GM10248 (cell line): ENCODE data around the gene MAPK14.
"Not testable (repeated sequence)": the region's sequence is repeated elsewhere in the genome, so short reads cannot be mapped to it uniquely, and the experiment has no call there.

Source experiments
- CTCF ChIA-PET: fragments of 300-600 bp; sonication (Branson Sonifier 250); formaldehyde crosslinking; extraction: SDS; loops from one replicate; lab custom pipeline; 2021; ENCODE audit warnings: antibody characterized with exemption; lab: Yijun Ruan, JAX
- POLR2A ChIA-PET: fragments of 350-650 bp; sonication (Branson Sonifier 250); formaldehyde crosslinking; extraction: SDS; loops from one replicate; lab custom pipeline; 2020; ENCODE audit warnings: antibody characterized with exemption; lab: Yijun Ruan, JAX
- DNase-seq: peaks from one replicate; pipeline ENCODE4 v3.0.0; 2012; ENCODE audit errors: extremely low spot score
- CTCF ChIP-seq: IDR thresholded peaks from 2 replicates; pipeline ENCODE4 v1.5.1; 2012; ENCODE audit warnings: mild to moderate bottlenecking, low read depth; ENCODE audit errors: extremely low read depth, missing control alignments, control extremely low read depth

Gene MAPK14

GRCh38 chr6:36076178-36077063 lies 48.8 kb downstream of the MAPK14 start:
- ChIA-PET CTCF (interaction anchor here (1.1 to 4.7 kb wide), 4 partner anchors 9 to 48 kb away, joined by 4 to 42 read pairs (median 8); no protein-coding TSS in a partner anchor), POLR2A (interaction anchor here (0.6 kb wide), 1 partner anchor 172 kb away, joined by 3 read pairs; no protein-coding TSS in a partner anchor)
- DNase-seq: no peak
- TF ChIP-seq CTCF: no peak

GRCh38 chr6:36078159-36078558 lies 50.6 kb downstream of the MAPK14 start:
- DNase-seq: no peak
- no peak for TF ChIP-seq CTCF
- POLR2A ChIA-PET: no interaction called here
- CTCF ChIA-PET: interaction anchor here (0.8 to 4.7 kb wide), 8 partner anchors 9 to 119 kb away, joined by 3 to 42 read pairs (median 4); partner anchors contain the start of gene MAPK14

- ChIA-PET CTCF (interaction anchor here (1.3 to 4.7 kb wide), 4 partner anchors 11 to 52 kb away, joined by 4 to 42 read pairs (median 4); partner anchors contain the start of gene MAPK14), POLR2A (no interaction called here)
- DNase-seq: no peak
- no peak for TF ChIP-seq CTCF
These were observed 52.0 kb downstream of the MAPK14 start for GRCh38 chr6:36079601-36080000.

- no peak for TF ChIP-seq CTCF
- no peak for DNase-seq
- ChIA-PET POLR2A (no interaction called here), CTCF (interaction anchor here (1.3 to 6.2 kb wide), 4 partner anchors 8 to 55 kb away, joined by 3 to 79 read pairs (median 4); partner anchors contain the start of gene MAPK14)
These were observed 54.7 kb downstream of the MAPK14 start for GRCh38 chr6:36082318-36082717.

GRCh38 chr6:36083446-36083845 lies 55.8 kb downstream of the MAPK14 start:
- POLR2A ChIA-PET: no interaction called here
- CTCF ChIA-PET: interaction anchor here (1.3 to 6.2 kb wide), 4 partner anchors 9 to 56 kb away, joined by 3 to 79 read pairs (median 4); partner anchors contain the start of gene MAPK14

GRCh38 chr6:36088204-36088603 lies 60.6 kb downstream of the MAPK14 start:
- CTCF ChIA-PET, DNase-seq, POLR2A ChIA-PET: not testable (repeated sequence)

More at GRCh38 chr6:36083446-36083845, 55.8 kb downstream of the MAPK14 start:
- TF ChIP-seq CTCF: no peak
- no peak for DNase-seq

- no peak for DNase-seq
- ChIA-PET POLR2A (no interaction called here), CTCF (interaction anchor here (0.8 to 1.3 kb wide), 3 partner anchors 10 to 63 kb away, joined by 3 read pairs; partner anchors contain the start of gene MAPK14)
- no peak for TF ChIP-seq CTCF
These were observed 61.4 kb downstream of the MAPK14 start for GRCh38 chr6:36089048-36089447.
